HepG2 (cell line): ENCODE measurements around the gene RCAN2. TPM values are rescaled to one million over a fixed set of nuclear protein-coding genes. Genes with fewer than 3 reads are reported as not detected.

Experiments
- ATAC-seq: fragments of 200-7000 bp; cut with Tn5 transposase; 3 replicates; pipeline ENCODE4 v1.9.1; 2020; ENCODE audit warnings: mild to moderate bottlenecking, moderate library complexity
- BruUV-seq: library from RNA; stranded (reverse); fragments of 400-500 nt; replicated peaks from 2 replicates; lab custom pipeline; 2021; lab: Mats Ljungman, UMichigan
- CTCF ChIA-PET: fragments of 300-600 bp; formaldehyde crosslinking; extraction: SDS; loops from one replicate; lab custom pipeline; 2021; ENCODE audit warnings: low total read pairs, inconsistent platforms, low intra/inter-chr PET ratio; lab: Yijun Ruan, JAX
- POLR2A ChIA-PET: fragments of 350-600 bp; sonication (Branson Sonifier 250); formaldehyde crosslinking; loops from one replicate; lab custom pipeline; 2020; ENCODE audit warnings: antibody characterized with exemption, inconsistent platforms; lab: Yijun Ruan, JAX
- DNase-seq: peaks from one replicate; pipeline ENCODE4 v3.0.0-alpha.2; 2015; ENCODE audit warnings: low spot score
- FAIRE-seq: peaks from 3 replicates; lab custom pipeline; 2011; peaks lifted over from hg19 to GRCh38; lab: Jason Lieb, UNC
- H2AFZ ChIP-seq: one replicate; pipeline ENCODE4 v1.6.1; 2011; ENCODE audit warnings: low read length, inconsistent platforms
- H3K27ac ChIP-seq: fragments of 300-600 bp; 3 replicates; pipeline ENCODE4 v1.8.0; 2011; ENCODE audit warnings: mixed run types, mild to moderate bottlenecking, mixed read lengths, low read length, inconsistent platforms; ENCODE audit not compliant: insufficient read depth; ENCODE audit errors: extremely low read length
- H3K27me3 ChIP-seq, 2 experiments: fragments of 200-600 bp in 1 of 2; 2 replicates in 1 of 2; 3 replicates in 1 of 2; pipeline versions ENCODE4 v1.6.0 to v1.8.0; 2011; ENCODE audit warnings: low read length in 2 of 2, mild to moderate bottlenecking in 2 of 2, moderate library complexity in 2 of 2, inconsistent platforms in 1 of 2; ENCODE audit not compliant: insufficient read depth in 2 of 2, control insufficient read depth in 1 of 2
- H3K36me3 ChIP-seq, 2 experiments: fragments of 200-600 bp in 1 of 2; replicated peaks in 1 of 2; 2 replicates in 1 of 2; 3 replicates in 1 of 2; pipeline versions ENCODE4 v1.5.1 to v1.8.0; 2011; ENCODE audit warnings: low read length in 2 of 2, inconsistent platforms in 1 of 2; ENCODE audit not compliant: insufficient read depth in 2 of 2, control insufficient read depth in 1 of 2
- H3K4me1 ChIP-seq: 2 replicates; pipeline ENCODE4 v1.5.1; 2012; ENCODE audit warnings: low read length, inconsistent platforms; ENCODE audit not compliant: insufficient read depth
- H3K4me2 ChIP-seq: 2 replicates; pipeline ENCODE4 v1.6.0; 2011; ENCODE audit warnings: low read depth, low read length, inconsistent platforms
- H3K4me3 ChIP-seq, 3 experiments: fragments of 200-600 bp in 1 of 3; sonication (generic), shearing (Covaris generic) in 1 of 3; replicated peaks in 1 of 3; 2 replicates each; pipeline ENCODE4 v1.5.1; 2011 to 2016; ENCODE audit warnings: low read length in 3 of 3, inconsistent platforms in 2 of 3, low read depth in 2 of 3, mild to moderate bottlenecking in 2 of 3, control low read depth in 1 of 3, mixed read lengths in 1 of 3; ENCODE audit not compliant: insufficient read depth in 1 of 3
- H3K79me2 ChIP-seq: one replicate; pipeline ENCODE4 v1.6.1; 2011; ENCODE audit warnings: low read length, inconsistent platforms; ENCODE audit not compliant: insufficient read depth
- H3K9ac ChIP-seq: 2 replicates; pipeline ENCODE4 v1.6.0; 2011; ENCODE audit warnings: mild to moderate bottlenecking, low read depth, low read length, inconsistent platforms; ENCODE audit not compliant: insufficient read depth
- H3K9me3 ChIP-seq: 2 replicates; pipeline ENCODE4 v1.5.1; 2012; ENCODE audit warnings: mild to moderate bottlenecking, low read length
- H4K20me1 ChIP-seq: 2 replicates; pipeline ENCODE4 v1.6.0; 2011; ENCODE audit warnings: inconsistent platforms, mild to moderate bottlenecking, low read length, moderate library complexity; ENCODE audit not compliant: insufficient read depth
- ATF5 ChIP-seq: sonication (generic); formaldehyde crosslinking; IDR thresholded peaks from 2 replicates; pipeline ENCODE4 v1.4.0; 2020; ENCODE audit warnings: mild to moderate bottlenecking, low read depth, missing genetic modification reagents
- GATAD1 ChIP-seq: IDR thresholded peaks from 2 replicates; pipeline ENCODE4 v1.6.1; 2016; ENCODE audit warnings: missing genetic modification reagents, missing compliant biosample characterization
- HMGXB3 ChIP-seq: sonication (generic); formaldehyde crosslinking; IDR thresholded peaks from 2 replicates; pipeline ENCODE4 v1.4.0; 2020; ENCODE audit warnings: missing genetic modification reagents, borderline replicate concordance
- MAFG ChIP-seq: sonication (generic); formaldehyde crosslinking; IDR thresholded peaks from 2 replicates; pipeline ENCODE4 v1.5.1; 2020; ENCODE audit warnings: mild to moderate bottlenecking, missing genetic modification reagents
- MNT ChIP-seq: fragments of 450-650 bp; IDR thresholded peaks from 2 replicates; pipeline ENCODE4 v1.6.1; 2016
- POLR2G ChIP-seq: fragments of 200-400 bp; formaldehyde crosslinking; IDR thresholded peaks from 2 replicates; pipeline ENCODE4 v1.6.1; 2018; ENCODE audit warnings: mild to moderate bottlenecking, low read depth, low read length, moderate library complexity
- TFDP1 ChIP-seq: IDR thresholded peaks from 2 replicates; pipeline ENCODE4 v1.6.1; 2016; ENCODE audit warnings: missing compliant biosample characterization, missing genetic modification reagents, borderline replicate concordance
- TRIM22 ChIP-seq: fragments of 450-650 bp; IDR thresholded peaks from 2 replicates; pipeline ENCODE4 v1.6.1; 2017
- ZNF12 ChIP-seq: sonication (generic); formaldehyde crosslinking; IDR thresholded peaks from 2 replicates; pipeline ENCODE4 v1.5.0; 2020; ENCODE audit warnings: missing genetic modification reagents
- ZNF354B ChIP-seq: sonication (generic); formaldehyde crosslinking; IDR thresholded peaks from 2 replicates; pipeline ENCODE4 v1.8.0; 2022; ENCODE audit warnings: mild to moderate bottlenecking, missing genetic modification reagents
- ZNF362 ChIP-seq: sonication (generic); formaldehyde crosslinking; IDR thresholded peaks from 2 replicates; pipeline ENCODE4 v1.4.0; 2020; ENCODE audit warnings: missing genetic modification reagents, mild to moderate bottlenecking, borderline replicate concordance
- ZNF879 ChIP-seq: sonication (generic); formaldehyde crosslinking; IDR thresholded peaks from 2 replicates; pipeline ENCODE4 v1.8.1; 2023; ENCODE audit warnings: missing genetic modification reagents
- WGBS: methylation state at CpG from one replicate; pipeline ENCODE4 v1.1.6; 2017; ENCODE audit warnings: low lambda C conversion rate; 5-methylcytosine and 5-hydroxymethylcytosine counted together
- in situ Hi-C: cut with HindIII; loops from 2 replicates; pipeline ENCODE4 v1.10.0; 2017; ENCODE audit warnings: low pct_unique_long_range_greater_than_20kb; ENCODE audit not compliant: extremely low pct_ligation_motif_present
- intact Hi-C: fragments of 100-400 bp; cut with micrococcal nuclease; formaldehyde crosslinking; loops from one replicate; pipeline ENCODE4 v1.10.0; 2022; ENCODE audit not compliant: unreplicated experiment
- polyA plus RNA-seq, 8 experiments: library from polyadenylated mRNA; depleted of rRNA in 3 of 8; stranded (reverse) in 7 of 8; unstranded in 1 of 8; fragments of >200 nt; fragmentation: Illumina TruSeq in 4 of 8; extraction: Trizol in 4 of 8; gene quantifications; 2 replicates each; pipeline versions ENCODE4 v1.2.1 to v1.2.3, GENCODE V29; 2011 to 2016; ENCODE audit warnings: low read depth in 4 of 8, missing spikeins in 1 of 8, mixed read lengths in 1 of 8; ENCODE audit not compliant: insufficient read depth in 1 of 8
- total RNA-seq, 5 experiments: library from RNA; depleted of rRNA; stranded (reverse); fragments of >200 nt; fragmentation: Illumina TruSeq; extraction: Trizol; gene quantifications; 2 replicates each; pipeline ENCODE4 v1.2.3, GENCODE V29; 2016; ENCODE audit warnings: low read depth in 1 of 5

The RCAN2 gene
- total and polyA plus RNA-seq, 2 of the 13 experiments (the other 11 are each of a cell fraction or from before 2014, with no cell fraction given), result not detected

- TF ChIP-seq HMGXB3 (no peak), MAFG (CRISPR knock-in tag) (no peak), ZNF879 (CRISPR knock-in tag) (no peak), ATF5 (CRISPR knock-in tag) (no peak)
These were observed 46.3 kb downstream of the RCAN2 start (continued) for GRCh38 chr6:46444772-46445454.

- no peaks in the 10 kb centered on the region for H4K20me1 ChIP-seq
- TF ChIP-seq MNT, result no peak
- no peak for TF ChIP-seq ZNF362 (CRISPR knock-in tag)
- TF ChIP-seq TRIM22, result no peak
- no peak for TF ChIP-seq POLR2G
- TF ChIP-seq TFDP1 (CRISPR knock-in tag), result no peak
- TF ChIP-seq GATAD1 (CRISPR knock-in tag), result no peak
- no peak for TF ChIP-seq ZNF354B (CRISPR knock-in tag)
- no peak for TF ChIP-seq ZNF12 (CRISPR knock-in tag)
These were observed 47.6 kb downstream of the RCAN2 start for GRCh38 chr6:46443623-46444022.

More at GRCh38 chr6:46443623-46444022, 47.6 kb downstream of the RCAN2 start:
- no peak overlapping the region for H3K4me3 ChIP-seq
- ChIA-PET CTCF (no interaction called here), POLR2A (no interaction called here)
- H3K9ac ChIP-seq, result no peak overlapping the region
- ATAC-seq (no peak), DNase-seq (no peak), FAIRE-seq (no peak)
- H3K27me3 ChIP-seq, result no peaks in the 10 kb centered on the region
- peaks cover 15% of the 10 kb centered on the region; the same call in 1 of the 2 replicates for H3K9me3 ChIP-seq
- 34% methylated on average over 3 of the region's 3 CpGs for WGBS
- no peak overlapping the region for H2AFZ ChIP-seq
- H3K36me3 ChIP-seq, result no peaks in the 10 kb centered on the region
- no peaks in the 10 kb centered on the region for H3K79me2 ChIP-seq
- H3K4me2 ChIP-seq, result no peak overlapping the region
- H3K4me1 ChIP-seq, result no peaks in the 10 kb centered on the region
- in situ Hi-C loops (no loop called here), intact Hi-C loops (no loop called here)
- no peak overlapping the region for H3K27ac ChIP-seq
- BruUV-seq, result no TSS peak
